GM21576 (cell line): Measurements from ENCODE around the gene DOCK8.
A peak's percentile ranks its signal among the peaks of the same experiment; 100 is the strongest.
"Not testable (repeated sequence)": the region's sequence is repeated elsewhere in the genome, so short reads cannot be mapped to it uniquely, and the experiment has no call there.

Experiments used
- ATAC-seq: cut with Tn5 transposase; IDR thresholded peaks from one replicate; pipeline ENCODE4 v1.9.1; 2021; ENCODE audit warnings: mild to moderate bottlenecking, moderate library complexity; ENCODE audit not compliant: unreplicated experiment

DOCK8 gene

DNA sequence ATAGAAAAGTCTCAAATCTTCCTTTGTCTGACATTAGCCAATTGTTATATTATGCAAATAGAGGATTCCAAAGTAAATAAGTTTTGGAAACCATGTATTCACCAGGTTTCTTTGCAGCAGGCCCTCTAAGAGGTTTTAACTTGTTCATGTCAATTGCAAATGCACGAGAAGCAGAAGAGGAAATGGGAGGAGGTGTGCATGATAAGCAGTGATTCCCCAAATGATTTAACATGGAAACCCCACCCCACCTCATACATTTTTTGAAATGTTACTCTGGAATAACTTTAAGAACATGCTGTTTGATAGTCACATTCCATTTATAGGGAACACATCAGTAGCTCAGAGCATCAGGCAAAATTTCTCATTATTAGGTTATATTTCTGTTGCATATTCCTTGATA lies 190.7 kb downstream of the DOCK8 start:
- ATAC-seq: no peak

DNA sequence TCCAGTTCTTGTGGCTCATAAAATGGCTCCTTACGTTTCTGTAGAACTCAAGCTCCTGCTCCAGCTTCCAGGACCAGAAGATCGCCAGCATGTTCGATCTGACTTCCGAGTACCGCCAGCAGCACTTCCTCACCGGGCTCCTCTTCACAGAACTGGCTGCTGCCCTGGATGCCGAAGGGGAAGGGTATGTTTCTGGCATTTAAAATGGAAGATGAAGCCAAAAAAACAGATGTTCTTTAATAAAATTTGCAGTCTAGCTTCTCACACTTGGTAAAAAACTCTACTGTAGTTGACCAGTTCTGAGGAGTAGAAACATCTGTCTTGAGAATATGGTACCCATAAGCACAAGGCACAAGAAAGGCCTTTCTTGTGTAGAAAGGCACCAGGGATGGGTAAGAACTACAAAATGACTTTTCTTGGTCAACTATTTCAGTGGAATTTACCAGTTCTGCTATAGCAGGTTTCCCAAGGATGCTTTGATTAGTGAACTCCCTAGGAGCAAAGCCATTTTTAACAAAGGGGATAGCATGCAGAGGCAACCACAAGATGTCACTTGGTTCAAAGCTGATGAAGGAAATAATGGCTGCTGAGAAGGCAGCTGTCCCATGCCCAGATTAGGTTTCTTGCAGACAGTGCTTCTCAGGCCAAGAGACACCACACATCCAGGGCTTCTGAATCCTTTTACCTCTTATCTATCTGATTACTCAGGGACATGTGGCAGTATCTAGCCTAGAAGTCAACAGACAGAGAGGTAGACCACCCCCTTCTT lies 192.4 kb downstream of the DOCK8 start:
- no peak for ATAC-seq

DNA sequence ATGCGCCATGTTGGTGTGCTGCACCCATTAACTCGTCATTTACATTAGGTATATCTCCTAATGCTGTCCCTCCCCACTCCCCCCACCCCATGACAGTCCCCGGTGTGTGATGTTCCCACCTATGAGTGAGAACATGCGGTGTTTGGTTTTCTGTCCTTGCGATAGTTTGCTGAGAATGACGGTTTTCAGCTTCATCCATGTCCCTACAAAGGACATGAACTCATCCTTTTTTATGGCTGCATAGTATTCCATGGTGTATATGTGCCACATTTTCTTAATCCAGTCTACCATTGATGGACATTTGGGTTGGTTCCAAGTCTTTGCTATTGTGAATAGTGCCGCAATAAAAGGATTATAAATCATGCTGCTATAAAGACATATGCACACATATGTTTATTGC lies 195.0 kb downstream of the DOCK8 start:
- ATAC-seq: not testable (repeated sequence)

DNA sequence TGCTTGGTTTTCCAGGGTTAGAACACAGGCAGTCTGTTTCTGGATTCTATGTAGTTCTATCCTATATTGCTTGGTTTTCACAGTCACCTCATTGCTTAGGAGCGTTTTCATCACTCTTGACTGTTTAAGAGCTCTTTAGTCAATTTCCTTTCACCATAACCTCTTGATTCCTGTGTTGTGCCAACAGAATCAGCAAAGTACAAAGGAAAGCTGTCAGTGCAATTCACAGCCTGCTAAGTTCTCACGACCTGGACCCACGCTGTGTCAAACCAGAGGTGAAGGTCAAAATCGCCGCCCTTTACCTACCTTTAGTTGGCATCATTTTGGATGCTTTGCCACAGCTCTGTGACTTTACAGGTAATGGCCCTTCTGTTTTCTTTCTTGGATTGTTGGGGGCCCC lies 199.9 kb downstream of the DOCK8 start:
- no peak for ATAC-seq

DNA sequence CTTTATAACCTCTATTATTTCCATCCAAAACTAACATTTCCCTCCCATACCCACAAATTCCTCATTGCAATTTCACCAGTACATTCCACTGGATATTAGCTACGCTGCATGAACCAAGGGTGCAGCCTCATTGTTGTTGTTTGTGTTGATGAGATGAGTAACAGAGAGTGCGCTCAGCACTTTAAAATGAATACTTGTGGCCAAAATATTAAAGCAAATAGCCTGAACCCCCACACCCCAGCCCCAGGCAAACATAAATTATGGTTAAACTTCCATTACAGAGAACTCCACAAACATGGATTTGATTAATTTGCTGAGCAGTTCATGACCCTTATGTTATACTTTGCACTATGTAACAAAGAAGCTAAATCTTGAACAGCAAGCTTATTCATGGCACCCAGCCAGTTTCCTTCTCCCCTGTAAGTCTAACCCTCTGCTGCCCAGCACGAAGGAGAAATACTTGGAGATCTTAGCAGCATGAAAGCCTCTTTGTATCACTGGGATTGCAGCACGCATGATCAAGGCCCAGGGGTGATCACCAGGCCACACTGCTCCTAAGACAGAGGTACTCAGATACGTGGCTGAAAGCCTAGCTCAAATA lies 205.0 kb downstream of the DOCK8 start:
- no peak for ATAC-seq

DNA sequence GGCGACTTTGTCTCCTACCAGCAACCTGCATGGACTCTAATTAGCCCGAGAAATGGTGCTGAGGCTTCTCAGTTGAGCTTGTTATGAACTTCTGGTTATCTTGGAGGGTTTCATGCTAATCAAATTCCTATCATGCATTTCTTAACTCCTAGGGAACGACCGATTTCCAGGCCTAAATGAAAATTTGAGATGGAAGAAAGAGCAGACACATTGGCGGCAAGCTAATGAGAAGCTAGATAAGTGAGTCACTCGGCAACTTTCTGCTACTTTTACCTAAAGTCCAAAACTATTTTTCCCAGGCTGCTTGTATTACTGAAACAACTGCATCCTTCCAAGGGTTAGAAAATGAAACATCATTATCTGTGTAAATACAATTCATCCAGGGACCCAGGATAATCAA lies 207.2 kb downstream of the DOCK8 start:
- ATAC-seq: no peak

DNA sequence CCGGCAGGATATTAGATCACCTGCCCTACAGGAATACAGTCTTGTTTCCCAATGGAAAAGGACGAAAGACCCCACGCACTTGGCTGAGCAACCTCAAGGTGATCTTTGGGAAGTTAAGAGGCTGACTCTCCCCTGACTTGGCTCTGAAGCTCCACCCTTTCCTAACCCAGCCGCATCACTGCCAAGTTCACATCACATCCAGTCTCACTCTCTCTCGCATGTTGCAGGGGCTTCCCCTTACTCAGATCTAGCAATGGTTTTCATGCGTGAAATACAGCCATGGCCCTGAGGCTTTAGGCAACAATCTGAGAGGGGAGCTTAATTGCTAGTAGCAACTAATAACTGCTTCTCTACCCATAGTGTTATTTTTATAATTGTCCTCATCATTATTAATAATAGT lies 211.6 kb downstream of the DOCK8 start:
- ATAC-seq: no peak

DNA sequence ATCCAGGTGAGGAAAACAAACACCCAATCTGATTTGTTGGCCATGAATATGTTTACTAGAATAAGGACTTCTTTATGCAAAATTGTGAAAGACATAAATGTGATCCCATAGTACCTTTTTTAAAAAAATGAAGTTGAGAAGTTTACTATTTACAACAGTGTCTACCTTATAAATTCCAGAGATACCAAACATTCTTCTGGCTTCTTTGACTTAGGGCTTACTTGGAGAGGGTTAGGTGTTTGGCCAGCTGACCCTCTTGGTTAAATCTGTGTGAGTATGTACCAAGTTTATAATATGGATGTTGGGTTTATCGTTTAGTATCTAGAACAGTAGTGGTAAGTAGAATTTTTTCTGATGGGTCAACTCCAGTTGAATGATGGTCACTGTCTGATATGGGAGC lies 212.3 kb downstream of the DOCK8 start:
- ATAC-seq: no peak

DNA sequence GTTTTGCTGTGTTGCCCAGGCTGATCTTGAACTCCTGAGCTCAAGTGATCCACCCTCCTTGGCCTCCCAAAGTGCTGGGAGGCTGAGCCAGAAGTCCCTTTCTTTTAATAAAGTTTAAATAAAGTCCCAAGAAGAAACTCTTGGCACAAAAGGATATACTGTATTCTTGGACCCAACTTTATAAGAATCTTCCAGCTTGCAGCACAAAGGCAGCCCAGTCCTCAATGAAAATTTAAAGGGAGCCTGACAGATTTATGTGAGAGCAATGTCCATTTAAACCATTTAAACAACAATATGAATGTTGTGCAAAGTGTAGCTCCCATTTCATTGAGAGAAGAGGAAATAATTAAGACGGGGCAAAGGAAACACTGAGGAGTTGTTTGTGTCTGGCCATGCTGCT lies 217.0 kb downstream of the DOCK8 start:
- ATAC-seq: no peak

DNA sequence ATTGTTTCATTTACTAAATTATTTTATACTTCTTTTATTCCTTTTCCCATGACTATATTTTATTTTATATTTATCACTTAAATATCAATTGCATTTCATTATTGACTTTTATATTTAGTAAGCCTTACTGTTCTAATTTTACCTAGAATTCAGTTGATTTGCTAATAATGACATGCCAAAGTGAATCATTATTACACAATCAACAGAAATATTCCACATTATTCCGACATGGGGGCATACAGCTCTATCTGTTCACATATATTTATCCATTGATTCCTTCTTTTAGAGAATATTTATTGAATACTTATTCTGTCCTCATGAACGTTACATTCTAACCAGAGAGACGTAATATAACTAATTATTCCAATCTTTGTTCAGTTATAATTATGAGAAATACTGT lies 221.8 kb downstream of the DOCK8 start:
- no peak for ATAC-seq

DNA sequence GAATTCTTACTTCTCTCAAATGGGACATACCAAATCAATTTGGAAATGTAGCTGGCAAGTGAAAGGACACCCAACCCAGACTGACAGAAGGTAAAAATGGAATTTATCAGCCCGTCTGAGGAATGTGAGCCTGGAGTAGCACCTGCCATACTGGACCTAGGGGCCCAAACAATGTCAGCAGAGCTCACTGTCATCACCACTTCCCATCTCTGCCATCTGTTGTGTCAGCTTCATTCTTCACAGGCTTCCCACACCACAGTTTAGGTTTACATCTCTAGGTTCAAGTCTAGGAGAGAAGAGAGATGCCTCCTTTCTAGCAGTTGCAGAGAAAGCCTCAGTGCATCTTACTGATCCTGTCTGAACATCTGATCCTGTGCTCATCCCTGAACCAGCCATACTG lies 222.4 kb downstream of the DOCK8 start:
- no peak for ATAC-seq

DNA sequence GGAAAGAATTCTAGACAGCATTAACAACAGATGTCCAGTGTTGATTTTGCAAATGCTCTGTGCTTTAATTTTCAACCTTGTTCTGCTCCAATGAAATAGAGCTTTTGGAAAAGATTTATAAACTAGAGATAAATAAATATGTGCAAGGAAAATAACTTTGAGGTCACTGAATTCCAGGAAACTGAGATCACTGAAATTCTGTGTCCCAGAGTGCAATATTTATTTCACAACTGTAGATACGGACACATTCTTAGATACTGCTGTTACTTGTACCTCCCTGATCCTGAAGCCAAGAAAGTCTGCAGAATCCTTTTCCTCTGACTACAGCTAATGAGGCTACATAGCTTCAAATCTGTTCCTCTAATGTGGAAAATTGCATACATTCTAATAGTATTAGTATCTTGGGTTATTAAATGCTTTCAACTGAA lies 222.9 kb downstream of the DOCK8 start:
- ATAC-seq: no peak

DNA sequence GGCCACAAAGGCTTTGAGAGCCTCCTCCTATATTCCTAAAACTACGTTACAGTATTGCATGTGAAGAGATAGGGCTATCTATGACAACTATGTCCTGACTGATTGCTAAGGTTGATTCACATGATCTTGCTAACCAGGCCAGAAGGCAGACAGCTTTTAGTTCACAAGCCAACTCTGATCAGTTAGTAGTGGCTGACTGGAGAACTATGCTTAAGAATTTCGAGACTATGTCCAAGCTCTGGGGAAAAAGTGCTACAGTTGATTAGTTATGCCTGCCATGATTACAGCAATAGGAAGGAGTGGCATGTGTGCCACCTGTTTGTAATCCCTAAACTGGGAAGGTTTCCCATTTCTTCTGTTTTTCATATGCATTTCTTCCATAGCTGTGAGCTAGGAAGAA lies 223.4 kb downstream of the DOCK8 start:
- ATAC-seq: no peak

DNA sequence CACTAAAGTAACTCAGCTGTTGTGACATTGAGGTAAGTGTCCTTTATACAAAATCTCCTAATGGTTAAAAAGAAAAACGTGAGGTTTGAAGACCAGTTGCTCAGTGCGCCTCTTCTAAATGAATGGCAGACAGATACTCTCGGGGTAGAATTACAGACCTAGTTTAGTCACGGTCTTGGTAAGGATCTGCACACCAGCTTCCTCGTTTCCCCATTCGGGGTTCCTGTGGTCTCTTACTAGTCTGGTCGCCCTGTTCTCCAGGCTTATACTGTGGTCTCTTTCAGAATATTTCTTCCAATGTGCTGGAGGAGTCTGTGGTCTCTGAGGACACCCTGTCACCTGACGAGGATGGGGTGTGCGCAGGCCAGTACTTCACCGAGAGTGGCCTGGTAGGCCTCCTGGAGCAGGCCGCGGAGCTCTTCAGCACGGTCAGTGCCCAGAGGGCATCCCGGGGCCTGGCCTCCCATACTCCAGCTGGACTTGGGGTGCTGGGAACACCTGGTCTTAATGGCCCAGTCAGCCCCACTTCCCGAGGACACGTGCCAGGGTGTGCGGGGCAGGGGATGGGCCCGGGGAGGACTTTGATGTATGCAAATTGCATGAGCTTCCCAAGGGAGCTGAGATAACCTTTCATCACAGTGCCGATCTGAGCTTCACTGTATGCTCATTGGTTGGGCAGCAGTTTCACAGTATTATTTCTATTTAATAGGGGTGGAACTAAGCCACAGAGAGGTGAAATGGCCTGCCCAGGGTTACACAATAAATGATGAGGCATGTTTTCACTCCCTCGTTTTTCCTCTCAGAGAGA lies 224.5 kb downstream of the DOCK8 start:
- ATAC-seq: no peak

DNA sequence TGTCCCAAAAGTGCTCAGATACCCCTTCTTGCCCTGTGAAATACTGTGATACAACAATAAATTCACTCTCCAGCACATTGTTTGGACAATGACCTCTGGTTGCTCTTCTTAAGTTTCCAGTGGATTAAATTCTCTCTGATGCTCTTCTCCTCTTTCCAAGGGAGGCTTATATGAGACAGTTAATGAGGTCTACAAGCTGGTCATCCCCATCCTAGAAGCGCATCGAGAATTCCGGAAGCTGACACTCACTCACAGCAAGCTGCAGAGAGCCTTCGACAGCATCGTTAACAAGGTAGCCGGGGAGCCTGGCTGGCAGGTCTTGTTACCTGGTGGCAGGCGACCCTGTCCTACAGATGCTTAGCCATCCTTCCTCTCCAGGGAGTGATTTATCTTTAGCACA lies 226.5 kb downstream of the DOCK8 start:
- ATAC-seq: no peak

DNA sequence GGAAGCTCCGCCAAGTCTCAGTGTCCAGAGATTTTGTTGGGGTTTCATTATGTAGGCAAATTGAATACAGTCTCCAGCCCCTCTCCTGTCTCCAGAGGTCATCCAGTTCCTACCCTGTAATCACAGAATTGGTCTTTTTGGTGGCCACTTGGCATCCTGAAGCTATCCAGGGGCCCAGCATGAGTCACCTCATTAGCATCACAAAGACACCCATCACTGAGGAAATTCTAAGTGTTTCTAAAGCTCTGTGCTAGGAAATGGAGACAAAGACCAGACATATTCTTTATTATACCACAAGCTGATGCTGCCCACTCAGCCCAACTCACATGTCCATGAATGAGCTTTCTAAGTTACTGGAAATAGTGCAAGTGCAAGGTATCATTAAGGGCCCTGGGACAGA lies 229.9 kb downstream of the DOCK8 start:
- ATAC-seq: no peak

DNA sequence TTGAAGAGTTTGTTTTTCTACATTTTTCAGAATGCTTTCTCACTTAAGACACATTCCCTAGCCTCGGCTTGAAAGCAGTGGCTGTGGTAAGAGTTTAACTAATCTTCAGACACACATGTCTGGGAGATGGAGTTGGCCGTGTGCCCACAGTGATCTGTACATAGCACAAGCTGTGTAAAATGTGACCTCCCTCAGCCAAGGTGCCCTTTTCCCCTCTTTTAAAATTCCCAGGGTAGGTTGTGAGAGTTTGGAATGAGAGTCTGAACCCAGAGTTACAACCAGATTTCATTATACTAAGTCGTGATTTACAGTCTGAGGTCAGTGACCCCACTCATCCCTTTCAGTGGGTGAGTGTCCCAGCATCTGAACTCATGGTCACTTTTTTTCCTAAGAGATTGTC lies 230.4 kb downstream of the DOCK8 start:
- no peak for ATAC-seq

DNA sequence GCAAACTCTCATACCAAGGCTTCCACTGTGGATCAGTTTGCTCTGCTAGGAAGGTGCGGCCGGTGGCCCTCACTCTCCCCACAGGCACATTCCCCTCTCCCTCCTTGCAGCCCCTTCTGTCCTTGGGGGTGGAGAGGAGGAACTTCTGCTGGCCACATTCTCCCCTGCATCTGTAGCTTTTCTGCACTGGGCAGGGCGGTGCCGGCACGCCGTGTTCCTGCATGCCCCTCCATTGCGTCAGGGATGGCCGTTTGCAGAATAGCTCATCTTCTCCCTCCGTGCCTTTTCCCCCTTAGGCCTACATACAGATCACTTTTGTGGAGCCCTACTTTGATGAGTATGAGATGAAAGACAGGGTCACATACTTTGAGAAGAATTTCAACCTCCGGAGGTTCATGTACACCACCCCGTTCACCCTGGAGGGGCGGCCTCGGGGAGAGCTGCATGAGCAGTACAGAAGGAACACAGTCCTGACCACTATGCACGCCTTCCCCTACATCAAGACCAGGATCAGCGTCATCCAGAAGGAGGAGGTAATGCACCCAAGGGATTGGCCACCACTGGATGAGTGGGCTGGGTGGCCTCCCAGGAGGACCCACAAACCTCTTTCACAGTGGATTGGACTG lies 231.5 kb downstream of the DOCK8 start:
- no peak for ATAC-seq

DNA sequence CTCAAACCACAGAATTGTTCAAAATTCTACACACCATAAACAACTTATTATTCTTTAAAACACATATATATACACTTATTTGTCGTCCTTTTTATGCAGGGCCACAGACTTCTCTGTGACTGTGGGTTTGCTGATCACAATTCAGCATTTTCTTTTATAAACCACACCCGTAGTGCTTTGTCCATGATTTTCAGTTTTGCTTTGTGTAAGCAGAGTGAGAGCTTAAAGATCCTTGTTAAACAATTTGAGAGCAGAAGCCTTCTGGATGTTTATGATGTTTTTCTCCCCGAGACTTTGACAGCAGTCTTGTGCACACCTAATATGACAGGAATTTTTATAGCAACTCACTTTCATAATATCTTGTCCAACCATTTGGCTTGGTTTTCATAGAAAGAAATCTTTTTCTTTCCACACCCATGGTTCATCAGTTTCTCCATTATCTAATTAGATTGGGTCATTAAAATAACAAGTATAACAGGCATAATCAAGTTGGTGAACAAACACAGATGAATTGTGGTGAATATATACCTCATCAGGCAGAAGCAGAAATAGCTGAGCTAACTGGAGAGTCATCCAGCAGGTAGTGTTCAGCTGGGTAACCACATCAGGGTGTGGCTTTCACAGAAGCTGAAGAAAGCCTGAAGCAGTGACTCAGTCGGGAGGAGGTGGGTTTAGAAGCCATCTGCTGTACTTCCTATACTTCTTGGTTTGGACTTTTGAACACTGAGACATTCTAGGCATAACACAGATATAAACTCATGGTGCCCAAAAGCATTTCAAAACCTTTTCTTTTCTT lies 232.8 kb downstream of the DOCK8 start:
- peak; percentile 49 for ATAC-seq

DNA sequence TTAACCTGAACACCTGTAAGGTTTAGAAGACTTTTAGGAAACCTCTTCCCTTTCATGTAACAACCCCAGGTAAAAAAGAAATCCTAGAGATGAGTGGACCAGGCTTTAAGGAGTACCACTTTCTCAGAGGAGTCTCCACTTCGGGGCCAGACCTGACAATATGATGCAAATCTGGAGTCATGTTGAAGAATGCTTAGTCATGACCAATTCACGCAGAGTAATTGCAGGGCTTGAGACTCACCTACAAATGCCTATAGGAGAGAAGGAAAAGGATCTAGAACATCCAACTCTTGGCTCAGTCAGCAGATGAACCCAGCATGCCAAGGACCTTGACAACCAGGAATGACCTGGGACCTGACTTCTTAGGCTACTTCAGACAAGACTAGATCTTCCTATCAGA lies 235.4 kb downstream of the DOCK8 start:
- no peak for ATAC-seq

DNA sequence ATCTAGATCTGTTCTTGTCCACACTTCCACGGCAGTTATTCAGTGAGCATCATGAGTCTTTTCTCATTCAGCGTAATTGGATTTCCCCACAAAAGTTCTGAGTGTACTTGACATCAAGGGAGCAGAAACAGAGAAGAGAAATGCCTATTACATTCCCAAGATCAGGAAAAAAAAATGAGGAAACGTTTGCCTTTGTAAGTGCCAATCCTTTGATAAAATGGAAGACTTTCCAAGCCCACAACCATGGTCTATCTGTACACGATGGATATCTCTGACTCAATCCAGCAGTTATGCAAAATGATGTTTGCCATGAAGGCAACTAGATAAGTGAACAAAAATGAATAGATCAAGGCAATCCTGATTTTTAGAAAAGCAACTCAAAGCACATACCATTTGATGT lies 235.9 kb downstream of the DOCK8 start:
- no peak for ATAC-seq
